Subcutaneous abdominal adipose tissue (tissue), 5 donors: Measurements from ENCODE around the gene YPEL5.
"Not testable (repeated sequence)": the region's sequence is repeated elsewhere in the genome, so short reads cannot be mapped to it uniquely, and the experiment has no call there.

Source experiments
- H3K27ac ChIP-seq: one replicate; pipeline ENCODE4 v1.7.0; 2013; ENCODE audit warnings: low read depth, mild to moderate bottlenecking, inconsistent platforms, low read length, moderate library complexity
- H3K27me3 ChIP-seq, 5 donors: one replicate each; pipeline ENCODE4 v1.7.0; 2013; ENCODE audit warnings: low read length in 5 of 5, inconsistent platforms in 1 of 5; ENCODE audit not compliant: control insufficient read depth in 5 of 5, insufficient read depth in 4 of 5
- H3K36me3 ChIP-seq, 5 donors: one replicate each; pipeline ENCODE4 v1.7.0; 2013; ENCODE audit warnings: low read length in 5 of 5; ENCODE audit not compliant: control insufficient read depth in 5 of 5, insufficient read depth in 5 of 5
- H3K4me1 ChIP-seq, 5 donors: one replicate each; pipeline ENCODE4 v1.7.0; 2013; ENCODE audit warnings: low read length in 5 of 5, mild to moderate bottlenecking in 3 of 5, moderate library complexity in 1 of 5; ENCODE audit not compliant: control insufficient read depth in 5 of 5, insufficient read depth in 5 of 5
- H3K4me3 ChIP-seq, 5 donors: one replicate each; pipeline ENCODE4 v1.7.0; 2013; ENCODE audit warnings: low read length in 5 of 5, low read depth in 1 of 5
- H3K9ac ChIP-seq, 5 donors: one replicate each; pipeline ENCODE4 v1.7.0; 2013; ENCODE audit warnings: low read length in 5 of 5, mild to moderate bottlenecking in 4 of 5, moderate library complexity in 3 of 5
- H3K9me3 ChIP-seq, 5 donors: one replicate each; pipeline ENCODE4 v1.7.0; 2013; ENCODE audit warnings: low read length in 5 of 5; ENCODE audit not compliant: control insufficient read depth in 5 of 5
- donor health status: healthy.
- donor health status: healthy.
- donor health status: healthy.
- donor health status: healthy.
- donor health status: healthy.

The YPEL5 gene

GRCh38 chr2:30135541-30135940 lies 11.3 kb upstream of the YPEL5 start:
- Histone ChIP-seq H3K36me3 (no peaks in the 10 kb centered on the region), H3K4me3 (no peak overlapping the region), H3K27ac (no peak overlapping the region), H3K9ac (no peak overlapping the region), H3K27me3 (peaks cover 0 to 2% (median 0%) of the 10 kb centered on the region in 5 donors), H3K4me1 (peaks cover 0 to 18% (median 7%) of the 10 kb centered on the region in 5 donors), H3K9me3 (no peaks in the 10 kb centered on the region)

- H3K9me3 ChIP-seq, result no peaks in the 10 kb centered on the region
- no peak overlapping the region for H3K9ac ChIP-seq
- no peak overlapping the region for H3K27ac ChIP-seq
- peaks cover 0 to 11% (median 1%) of the 10 kb centered on the region in 5 donors for H3K4me1 ChIP-seq
- H3K4me3 ChIP-seq, result no peak overlapping the region
- no peaks in the 10 kb centered on the region for H3K36me3 ChIP-seq
- peaks cover 0 to 2% (median 0%) of the 10 kb centered on the region in 5 donors for H3K27me3 ChIP-seq
These were observed 9.9 kb upstream of the YPEL5 start for GRCh38 chr2:30136764-30137444.

DNA sequence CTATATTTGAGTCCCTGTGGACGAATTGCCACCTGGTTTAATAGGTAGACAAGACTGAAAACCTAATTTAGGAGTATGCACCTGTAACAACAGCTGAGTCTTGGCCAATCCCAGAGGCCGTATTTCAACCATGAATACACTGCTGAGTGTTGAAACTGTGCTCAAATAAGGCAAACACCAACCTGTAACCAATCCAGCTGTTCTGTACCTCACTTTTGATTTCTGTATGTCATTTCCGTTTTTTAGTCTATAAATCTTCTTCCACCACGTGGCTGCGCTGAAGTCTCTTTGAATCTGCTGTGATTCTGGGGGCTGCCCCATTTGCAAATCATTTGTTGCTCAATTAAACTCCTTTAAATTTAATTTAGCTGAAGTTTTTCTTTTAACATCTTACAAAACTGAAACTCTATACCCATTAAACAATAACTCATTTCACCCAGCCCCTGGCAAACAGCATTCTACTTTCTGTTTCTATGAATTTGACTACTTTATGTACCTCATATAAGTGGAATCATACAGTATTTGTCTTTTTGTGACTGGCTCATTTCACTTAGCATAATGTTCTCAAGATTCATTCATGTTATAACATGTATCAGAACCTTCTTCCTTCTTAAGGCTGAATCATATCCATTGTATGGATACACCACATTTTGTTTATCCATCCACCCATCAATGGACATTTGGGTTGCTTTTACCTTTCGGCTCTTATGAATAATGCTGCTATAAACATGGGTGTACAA lies 7.5 kb upstream of the YPEL5 start:
- H3K27me3 ChIP-seq, result peaks cover 0 to 2% (median 0%) of the 10 kb centered on the region in 5 donors
- no peak overlapping the region for H3K4me3 ChIP-seq
- H3K9ac ChIP-seq, result no peak overlapping the region
- H3K27ac ChIP-seq, result no peak overlapping the region
- H3K9me3 ChIP-seq, result no peaks in the 10 kb centered on the region
- no peaks in the 10 kb centered on the region for H3K4me1 ChIP-seq
- no peaks in the 10 kb centered on the region for H3K36me3 ChIP-seq

DNA sequence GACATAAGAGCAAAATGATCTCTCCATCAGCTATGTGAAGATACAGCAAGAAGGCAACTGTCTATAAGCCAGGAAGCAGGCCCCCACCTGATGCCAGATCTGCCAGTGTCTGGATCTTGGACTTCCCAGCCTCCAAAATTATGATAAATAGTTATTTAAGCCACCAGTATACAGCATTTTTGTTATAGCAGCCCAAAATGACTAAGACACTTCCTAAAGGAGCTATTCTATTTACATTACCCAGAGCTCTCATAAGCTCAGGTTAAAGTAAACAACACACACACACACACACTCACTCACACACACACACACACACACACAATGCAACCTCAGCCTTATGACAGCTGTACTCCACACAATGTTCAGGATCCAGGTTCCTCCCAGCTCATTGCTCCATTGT lies 5.7 kb upstream of the YPEL5 start:
- H3K27ac ChIP-seq, result no peak overlapping the region
- peaks cover 0 to 6% (median 6%) of the 10 kb centered on the region in 5 donors for H3K4me1 ChIP-seq
- no peak overlapping the region for H3K4me3 ChIP-seq
- H3K9ac ChIP-seq, result no peak overlapping the region
- no peaks in the 10 kb centered on the region for H3K9me3 ChIP-seq
- peaks cover 0 to 2% (median 0%) of the 10 kb centered on the region in 5 donors for H3K27me3 ChIP-seq
- no peaks in the 10 kb centered on the region for H3K36me3 ChIP-seq

GRCh38 chr2:30144260-30144659 lies 2.5 kb upstream of the YPEL5 start:
- H3K9ac ChIP-seq, result no peak overlapping the region
- no peaks in the 10 kb centered on the region for H3K27me3 ChIP-seq
- no peak overlapping the region for H3K27ac ChIP-seq

GRCh38 chr2:30144951-30145350 lies 1.9 kb upstream of the YPEL5 start:
- H3K9ac ChIP-seq, H3K4me3 ChIP-seq, H3K27ac ChIP-seq, H3K9me3 ChIP-seq, H3K36me3 ChIP-seq, H3K27me3 ChIP-seq: not testable (repeated sequence)
- peaks cover 10 to 30% (median 29%) of the 10 kb centered on the region in 5 donors for H3K4me1 ChIP-seq

More at GRCh38 chr2:30144260-30144659, 2.5 kb upstream of the YPEL5 start:
- Histone ChIP-seq H3K36me3 (peaks cover 0 to 7% (median 3%) of the 10 kb centered on the region in 5 donors), H3K9me3 (no peaks in the 10 kb centered on the region), H3K4me3 (no peak overlapping the region), H3K4me1 (peaks cover 5 to 24% (median 22%) of the 10 kb centered on the region in 5 donors)

DNA sequence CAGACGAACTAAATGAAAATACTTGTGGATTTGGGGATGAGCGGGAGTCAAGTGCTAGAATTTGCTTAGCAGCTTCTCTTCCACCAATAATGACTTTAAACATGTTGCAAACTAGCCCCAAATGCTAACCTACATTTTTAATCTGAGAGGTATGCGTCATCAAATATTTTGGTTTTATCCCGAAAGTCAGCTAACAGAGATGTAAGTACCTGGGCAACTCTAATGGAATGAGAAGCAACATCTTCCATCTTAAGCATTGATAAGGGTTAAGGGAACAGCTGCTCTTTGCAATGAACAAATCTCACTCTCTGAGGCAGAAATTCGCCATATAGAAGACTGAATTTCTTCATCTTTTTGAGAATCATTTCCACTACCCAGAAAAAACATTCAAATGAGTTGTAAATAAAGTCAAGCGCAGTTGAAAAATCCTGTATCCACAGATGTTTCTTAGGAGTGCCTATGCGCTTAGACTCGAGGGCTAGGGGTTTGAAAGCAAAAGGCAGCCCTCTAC lies 926 bp upstream of the YPEL5 start:
- Histone ChIP-seq H3K9me3 (no peaks in the 10 kb centered on the region), H3K4me3 (peak overlapping the region; percentile 64 to 89 (median 78)), H3K27ac (peak overlapping the region; percentile 57), H3K4me1 (peaks cover 10 to 39% (median 38%) of the 10 kb centered on the region in 5 donors), H3K36me3 (peaks cover 2 to 11% (median 4%) of the 10 kb centered on the region in 5 donors), H3K27me3 (no peaks in the 10 kb centered on the region), H3K9ac (peak overlapping the region; percentile 55 to 82 (median 68))

- no peaks in the 10 kb centered on the region for H3K9me3 ChIP-seq
- peak overlapping the region in 4 of 5 donors; percentile 89 to 100 (median 97) for H3K9ac ChIP-seq
- peak overlapping the region in 4 of 5 donors; percentile 75 to 85 (median 80) for H3K4me3 ChIP-seq
- H3K36me3 ChIP-seq, result peaks cover 2 to 15% (median 4%) of the 10 kb centered on the region in 5 donors
- H3K4me1 ChIP-seq, result peaks cover 10 to 43% (median 40%) of the 10 kb centered on the region in 5 donors
- no peaks in the 10 kb centered on the region for H3K27me3 ChIP-seq
- peak overlapping the region; percentile 96 for H3K27ac ChIP-seq
These were observed 448 bp downstream of the YPEL5 start for GRCh38 chr2:30147196-30147714.

- peaks cover 10 to 43% (median 40%) of the 10 kb centered on the region in 5 donors for H3K4me1 ChIP-seq
- H3K9ac ChIP-seq, result peak overlapping the region in 4 of 5 donors; percentile 7 to 100 (median 88)
- no peaks in the 10 kb centered on the region for H3K27me3 ChIP-seq
- peak overlapping the region; percentile 84 for H3K27ac ChIP-seq
- peak overlapping the region; percentile 75 to 85 (median 78) for H3K4me3 ChIP-seq
- H3K9me3 ChIP-seq, result no peaks in the 10 kb centered on the region
- peaks cover 2 to 17% (median 6%) of the 10 kb centered on the region in 5 donors for H3K36me3 ChIP-seq
These were observed 1.2 kb downstream of the YPEL5 start for GRCh38 chr2:30147715-30148610.
